Tibial artery (tissue), 4 donors: ENCODE data around the gene FXYD6.

Experiments used
- DNase-seq, 2 donors: peaks; one replicate each; pipeline ENCODE4 v3.0.0-alpha.2; 2019
- H3K27ac ChIP-seq, 2 donors: fragments of 200-600 bp; sonication (generic) in 1 of 2; 1 replicate in 1 of 2; 2 replicates in 1 of 2; pipeline ENCODE4 v1.5.1; 2018 to 2019; ENCODE audit warnings: mild to moderate bottlenecking in 1 of 2
- H3K27me3 ChIP-seq, 2 donors: fragments of 200-600 bp; sonication (generic) in 1 of 2; one replicate each; pipeline versions ENCODE4 v1.5.1 to v1.6.0; 2016 to 2019
- H3K36me3 ChIP-seq, 3 donors: fragments of 200-600 bp; sonication (generic) in 2 of 3; one replicate each; pipeline ENCODE4 v1.5.1; 2016 to 2019; ENCODE audit warnings: mild to moderate bottlenecking in 2 of 3
- H3K4me1 ChIP-seq, 4 donors: fragments of 200-600 bp; sonication (generic) in 2 of 4; 1 replicate in 3 of 4; 2 replicates in 1 of 4; pipeline ENCODE4 v1.5.1; 2016 to 2019
- H3K4me3 ChIP-seq, 2 donors: fragments of 200-600 bp; sonication (generic) in 1 of 2; 1 replicate in 1 of 2; 2 replicates in 1 of 2; pipeline ENCODE4 v1.5.1; 2018 to 2019; ENCODE audit warnings: mild to moderate bottlenecking in 2 of 2
- H3K9me3 ChIP-seq, 3 donors: fragments of 200-600 bp; sonication (generic) in 1 of 3; one replicate each; pipeline ENCODE4 v1.5.1; 2016 to 2019
- intact Hi-C: fragments of 100-400 bp; cut with DNase I; formaldehyde crosslinking; loops from one replicate; pipeline ENCODE4 v1.15.0; 2023; ENCODE audit warnings: low total_unique reads
- TF ChIP-seq, protein P1 (sequence below), 2 experiments: fragments of 200-600 bp in 1 of 2; fragments of 450-650 bp in 1 of 2; IDR thresholded peaks; one replicate each; pipeline ENCODE4 v1.5.1; 2017 to 2019; ENCODE audit warnings: antibody characterized with exemption in 2 of 2, mild to moderate bottlenecking in 1 of 2, moderate library complexity in 1 of 2

FXYD6 gene

DNA sequence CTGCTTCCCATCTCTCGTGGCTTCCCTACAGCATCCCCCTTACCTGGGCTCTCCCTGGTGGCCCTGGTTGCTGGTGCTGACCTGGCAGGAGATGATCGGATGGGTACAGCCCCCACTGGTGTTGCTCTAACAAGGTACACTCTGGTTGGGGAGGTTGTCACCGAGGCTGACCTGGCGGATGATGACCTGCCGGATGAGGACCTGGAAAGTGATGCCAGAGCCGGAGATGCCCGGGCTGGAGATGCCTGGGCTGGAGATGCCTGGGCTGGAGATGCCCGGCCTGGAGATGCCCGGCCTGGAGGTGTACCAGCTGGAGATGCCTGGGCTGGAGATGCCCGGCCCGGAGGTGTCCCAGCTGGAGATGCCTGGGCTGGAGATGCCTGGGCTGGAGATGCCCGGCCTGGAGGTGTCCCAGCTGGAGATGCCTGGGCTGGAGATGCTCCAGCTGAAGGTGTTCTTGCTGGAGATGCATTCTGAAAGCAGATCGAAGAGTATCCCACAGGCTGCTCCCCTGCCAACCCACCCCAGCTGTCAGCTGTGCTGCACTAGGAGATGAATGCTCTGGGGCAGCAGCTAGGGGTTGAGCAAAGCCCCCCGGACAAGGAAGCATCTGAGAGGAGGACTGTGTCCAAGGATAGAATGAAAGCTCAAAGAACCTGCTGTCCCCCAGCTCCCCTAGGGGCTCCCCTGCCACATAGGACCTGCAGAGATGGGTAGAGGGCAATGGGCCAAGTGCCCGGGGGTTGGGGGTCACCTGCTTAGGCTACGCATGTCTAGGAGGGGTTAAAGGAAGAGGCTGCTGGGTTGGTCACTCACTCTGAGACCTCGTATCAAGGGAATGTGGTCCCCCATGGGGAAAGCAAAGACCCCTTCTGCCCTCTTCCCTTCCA, 42.2 kb upstream of the FXYD6 start:
- intact Hi-C loops: no loop called here
- Histone ChIP-seq H3K4me1 (no peaks in the 10 kb centered on the region), H3K9me3 (no peaks in the 10 kb centered on the region), H3K27me3 (peaks cover 0 to 5% of the 10 kb centered on the region in 2 donors), H3K36me3 (peaks cover 0 to 9% (median 0%) of the 10 kb centered on the region in 3 donors), H3K27ac (no peak overlapping the region), H3K4me3 (no peak overlapping the region)
- peak in 1 of 2 donors; percentile 54 for DNase-seq
- TF ChIP-seq, protein P1, sequence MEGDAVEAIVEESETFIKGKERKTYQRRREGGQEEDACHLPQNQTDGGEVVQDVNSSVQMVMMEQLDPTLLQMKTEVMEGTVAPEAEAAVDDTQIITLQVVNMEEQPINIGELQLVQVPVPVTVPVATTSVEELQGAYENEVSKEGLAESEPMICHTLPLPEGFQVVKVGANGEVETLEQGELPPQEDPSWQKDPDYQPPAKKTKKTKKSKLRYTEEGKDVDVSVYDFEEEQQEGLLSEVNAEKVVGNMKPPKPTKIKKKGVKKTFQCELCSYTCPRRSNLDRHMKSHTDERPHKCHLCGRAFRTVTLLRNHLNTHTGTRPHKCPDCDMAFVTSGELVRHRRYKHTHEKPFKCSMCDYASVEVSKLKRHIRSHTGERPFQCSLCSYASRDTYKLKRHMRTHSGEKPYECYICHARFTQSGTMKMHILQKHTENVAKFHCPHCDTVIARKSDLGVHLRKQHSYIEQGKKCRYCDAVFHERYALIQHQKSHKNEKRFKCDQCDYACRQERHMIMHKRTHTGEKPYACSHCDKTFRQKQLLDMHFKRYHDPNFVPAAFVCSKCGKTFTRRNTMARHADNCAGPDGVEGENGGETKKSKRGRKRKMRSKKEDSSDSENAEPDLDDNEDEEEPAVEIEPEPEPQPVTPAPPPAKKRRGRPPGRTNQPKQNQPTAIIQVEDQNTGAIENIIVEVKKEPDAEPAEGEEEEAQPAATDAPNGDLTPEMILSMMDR (IDR thresholded peaks at IDR 0.05): no peak

DNA sequence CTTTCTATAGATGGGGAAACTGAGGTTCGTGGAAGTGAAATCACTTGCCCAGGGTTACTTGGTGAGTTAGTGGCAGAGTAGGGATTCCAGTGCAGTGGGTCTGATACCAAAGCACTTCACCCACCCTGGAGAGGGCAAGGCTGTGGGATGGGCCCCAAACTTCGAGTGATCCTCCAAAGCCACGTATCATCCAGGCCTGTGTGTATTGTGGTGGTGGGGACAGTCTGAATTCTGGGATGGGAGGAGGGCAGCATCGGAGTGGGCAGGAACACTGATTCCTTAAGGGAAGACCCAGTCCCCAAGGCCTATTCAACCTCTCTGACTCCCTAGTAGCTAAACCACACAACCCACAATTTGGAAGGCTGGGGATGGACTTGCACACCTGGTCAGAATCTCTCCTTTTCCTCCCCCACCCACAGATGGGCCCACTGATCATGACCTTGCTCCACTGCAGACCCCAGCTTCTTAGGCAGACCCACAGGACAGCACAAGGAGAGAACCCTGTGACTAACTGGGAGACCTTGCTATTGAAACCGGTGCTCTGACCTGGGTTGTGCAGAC, 41.2 kb upstream of the FXYD6 start:
- intact Hi-C loops: no loop called here
- Histone ChIP-seq H3K9me3 (no peaks in the 10 kb centered on the region), H3K36me3 (peaks cover 0 to 12% (median 0%) of the 10 kb centered on the region in 3 donors), H3K27ac (no peak overlapping the region), H3K4me3 (no peak overlapping the region), H3K4me1 (no peaks in the 10 kb centered on the region), H3K27me3 (peaks cover 0 to 10% of the 10 kb centered on the region in 2 donors)
- TF ChIP-seq, protein P1 (IDR thresholded peaks at IDR 0.05): no peak
- peak in 1 of 2 donors; percentile 21 for DNase-seq

DNA sequence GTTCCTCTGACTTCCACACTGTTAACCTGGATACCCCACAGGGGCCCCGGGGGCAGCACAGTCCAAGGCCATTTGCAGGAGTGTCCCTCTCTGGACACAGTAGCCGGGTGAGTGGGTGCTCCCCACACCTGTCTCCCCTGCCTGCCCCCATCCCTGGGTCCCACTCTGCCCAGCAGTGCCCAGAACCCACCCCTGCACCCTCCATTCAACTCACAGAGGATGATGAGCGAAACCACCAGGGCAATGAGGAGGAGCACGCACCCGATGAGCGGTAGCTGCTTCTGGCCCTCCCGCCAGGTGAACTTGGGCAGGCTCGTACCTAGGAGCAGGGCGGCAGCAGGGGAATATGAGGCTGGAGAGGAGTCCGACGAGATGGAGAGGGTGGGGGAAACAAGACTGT, 40.5 kb upstream of the FXYD6 start:
- TF ChIP-seq, protein P1 (IDR thresholded peaks at IDR 0.05): no peak
- Histone ChIP-seq H3K36me3 (peaks cover 0 to 12% (median 0%) of the 10 kb centered on the region in 3 donors), H3K27me3 (peaks cover 0 to 10% of the 10 kb centered on the region in 2 donors), H3K4me1 (no peaks in the 10 kb centered on the region), H3K4me3 (no peak overlapping the region), H3K27ac (no peak overlapping the region), H3K9me3 (no peaks in the 10 kb centered on the region)
- intact Hi-C loops: no loop called here
- peak; percentile 15 to 42 for DNase-seq

DNA sequence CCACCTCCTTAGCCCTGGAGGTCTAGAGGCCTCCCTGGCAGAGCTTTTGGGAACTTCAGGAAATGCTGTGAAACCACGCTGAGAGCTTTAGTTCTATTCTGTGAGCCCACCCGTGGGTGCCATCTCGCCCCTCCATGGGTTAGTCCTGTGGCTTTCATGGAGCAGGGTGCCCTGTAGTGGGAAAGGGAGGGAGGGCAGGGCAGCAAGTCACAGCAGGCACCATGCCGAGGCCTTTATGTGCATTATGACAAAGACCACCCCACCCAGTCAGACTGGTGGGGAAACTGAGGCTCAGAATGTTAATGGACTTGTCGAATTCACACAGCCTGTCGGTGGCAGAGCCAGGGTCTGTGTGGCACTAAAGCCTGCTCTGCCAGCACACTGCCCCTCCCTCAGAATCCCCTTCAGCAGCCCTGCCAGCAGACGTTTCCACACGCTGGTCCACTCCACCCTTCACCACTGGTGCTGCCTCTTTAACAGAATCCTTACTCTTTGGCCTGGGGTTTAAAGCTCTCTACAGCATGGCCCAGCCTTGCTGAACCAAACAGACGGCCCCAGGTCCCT, 39.3 kb upstream of the FXYD6 start:
- Histone ChIP-seq H3K4me3 (no peak overlapping the region), H3K27ac (no peak overlapping the region), H3K4me1 (no peaks in the 10 kb centered on the region), H3K9me3 (no peaks in the 10 kb centered on the region), H3K27me3 (peaks cover 0 to 13% of the 10 kb centered on the region in 2 donors), H3K36me3 (peaks cover 0 to 12% (median 0%) of the 10 kb centered on the region in 3 donors)
- DNase-seq: peak in 1 of 2 donors; percentile 39
- intact Hi-C loops: no loop called here
- TF ChIP-seq, protein P1 (IDR thresholded peaks at IDR 0.05): no peak

DNA sequence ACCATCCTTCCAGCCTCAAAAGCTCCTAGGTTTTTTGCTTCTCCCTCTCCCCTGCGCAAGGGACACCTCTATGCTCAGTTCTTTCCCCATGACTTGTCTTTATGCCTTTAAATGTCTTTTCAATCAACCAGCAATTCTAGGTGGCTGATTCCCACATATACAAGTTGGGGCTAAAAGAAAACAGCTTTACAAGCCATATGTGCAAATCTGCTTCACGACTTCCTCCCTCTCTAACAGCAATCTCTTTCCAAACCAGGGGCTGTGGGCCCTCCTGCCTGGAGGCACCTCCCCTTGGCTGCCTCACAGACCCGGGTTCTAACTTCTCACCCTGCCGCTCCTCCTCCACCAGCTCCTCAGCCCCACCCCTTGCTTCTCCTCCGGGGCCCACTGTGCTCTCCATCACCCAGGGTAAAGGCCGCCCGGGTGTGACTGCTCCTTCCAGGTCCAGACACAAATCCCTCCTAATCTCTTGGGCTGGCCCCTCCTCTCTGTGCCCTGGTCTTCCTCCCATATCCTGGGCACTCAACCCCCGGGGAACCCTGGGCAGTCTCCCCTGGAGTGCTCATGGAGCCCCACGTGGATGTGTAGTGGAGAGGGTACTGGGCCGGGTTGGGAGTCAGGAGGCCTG, 38.6 kb upstream of the FXYD6 start:
- peak in 1 of 2 donors; percentile 48 for DNase-seq
- Histone ChIP-seq H3K4me1 (no peaks in the 10 kb centered on the region), H3K36me3 (peaks cover 0 to 12% (median 0%) of the 10 kb centered on the region in 3 donors), H3K27me3 (peaks cover 0 to 13% of the 10 kb centered on the region in 2 donors), H3K4me3 (no peak overlapping the region), H3K27ac (no peak overlapping the region), H3K9me3 (no peaks in the 10 kb centered on the region)
- TF ChIP-seq, protein P1 (IDR thresholded peaks at IDR 0.05): no peak
- intact Hi-C loops: no loop called here
